Kidney (tissue), 14 donors: Measurements from ENCODE around the gene PCTP. TPM values are rescaled to one million over a fixed set of nuclear protein-coding genes. Genes with fewer than 3 reads are reported as not detected.

Experiments
- DNase-seq, 5 donors: peaks; one replicate each; pipeline ENCODE4 v3.0.0-alpha.2; 2013 to 2020
- FAIRE-seq: peaks from 2 replicates; lab custom pipeline; 2012; peaks lifted over from hg19 to GRCh38; lab: Jason Lieb, UNC
- H3K27ac ChIP-seq, 2 donors: one replicate each; pipeline ENCODE4 v1.7.0; 2013; ENCODE audit warnings: low read depth in 2 of 2, low read length in 2 of 2, inconsistent platforms in 1 of 2
- H3K27me3 ChIP-seq: one replicate; pipeline ENCODE4 v1.7.1; 2013; ENCODE audit warnings: low read length, inconsistent platforms; ENCODE audit not compliant: control insufficient read depth, insufficient read depth
- H3K36me3 ChIP-seq, 3 donors: one replicate each; pipeline versions ENCODE4 v1.7.0 to v1.7.1; 2013; ENCODE audit warnings: low read length in 3 of 3, control low read depth in 1 of 3, inconsistent platforms in 1 of 3; ENCODE audit not compliant: insufficient read depth in 3 of 3, control insufficient read depth in 2 of 3
- H3K4me1 ChIP-seq, 3 donors: one replicate each; pipeline versions ENCODE4 v1.7.0 to v1.7.1; 2013; ENCODE audit warnings: low read length in 3 of 3, inconsistent platforms in 1 of 3, low read depth in 1 of 3; ENCODE audit not compliant: control insufficient read depth in 2 of 3, insufficient read depth in 2 of 3
- H3K4me3 ChIP-seq, 3 donors: one replicate each; pipeline versions ENCODE4 v1.7.0 to v1.8.1; 2013; ENCODE audit warnings: low read length in 3 of 3, control low read depth in 1 of 3, inconsistent platforms in 1 of 3
- H3K9ac ChIP-seq, 3 donors: one replicate each; pipeline versions ENCODE4 v1.7.0 to v1.7.1; 2013; ENCODE audit warnings: low read length in 3 of 3, control low read depth in 1 of 3, inconsistent platforms in 1 of 3
- H3K9me3 ChIP-seq, 3 donors: one replicate each; pipeline versions ENCODE4 v1.7.0 to v1.7.1; 2013; ENCODE audit warnings: low read length in 3 of 3, control low read depth in 1 of 3, inconsistent platforms in 1 of 3; ENCODE audit not compliant: control insufficient read depth in 2 of 3, insufficient read depth in 1 of 3
- intact Hi-C: fragments of 100-400 bp; cut with DNase I; formaldehyde crosslinking; loops from one replicate; pipeline ENCODE4 v1.11.1; 2022
- polyA plus RNA-seq: library from polyadenylated mRNA; stranded (reverse); fragments of 350-450 nt; fragmentation: Illumina TruSeq; extraction: RNeasy Lipid Tissue Mini Kit (QIAGEN cat#74804); gene quantifications from one replicate; pipeline ENCODE4 v1.2.3, GENCODE V29; 2014; ENCODE audit warnings: low read depth, low replicate concordance; ENCODE audit not compliant: insufficient read depth
- total RNA-seq: library from RNA; stranded (reverse); fragmentation: NEBNext Ultra II Directional; extraction: Animal tissue kit (Norgen Biotek cat#: 25700); gene quantifications from one replicate; pipeline ENCODE4 v1.2.1, GENCODE V29; 2021
- TF ChIP-seq, protein P1 (sequence below): IDR thresholded peaks from 3 replicates; pipeline ENCODE4 v1.5.1; 2012; ENCODE audit warnings: mild to moderate bottlenecking, moderate library complexity, borderline replicate concordance; ENCODE audit not compliant: insufficient read depth; ENCODE audit errors: extremely low read depth
- donor health status: control.
- donor health status: control.
- donor health status: control.
- donor health status: control.
- donor health status: control.
- donor health status: DM: yes; HTN: yes; CAD: no.
- donor health status: Normal renal cell carcinoma (clear cell type).

PCTP gene
- total and polyA plus RNA-seq, 2 donors from 2014 or later: 18.7 to 39.2 TPM

DNA sequence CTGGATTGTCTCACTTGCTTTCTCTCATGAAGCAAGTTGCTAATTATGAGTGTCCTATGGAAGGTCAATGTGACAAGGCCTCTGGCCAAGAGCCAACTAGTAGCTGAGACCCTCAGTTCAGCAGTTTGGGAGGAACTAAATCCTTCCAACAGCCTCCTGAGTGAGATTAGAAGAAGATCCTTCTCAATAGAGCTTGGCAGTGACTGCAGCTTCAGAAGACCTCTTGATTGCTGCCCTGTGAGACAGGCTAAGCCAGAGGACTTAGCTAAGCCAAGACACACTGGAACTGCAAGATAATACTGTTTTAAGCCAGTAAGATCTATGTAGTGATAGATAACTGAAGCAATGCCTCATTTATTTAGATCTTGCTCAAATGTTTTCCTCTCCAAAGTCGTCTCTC is 34.3 kb downstream of the PCTP start:
- DNase-seq (no peak), FAIRE-seq (no peak)
- H3K9ac ChIP-seq: no peak overlapping the region
- no peak overlapping the region for H3K27ac ChIP-seq
- no peak overlapping the region for H3K4me3 ChIP-seq
- no peaks in the 10 kb centered on the region for H3K9me3 ChIP-seq
- H3K27me3 ChIP-seq: no peaks in the 10 kb centered on the region
- TF ChIP-seq, protein P1, sequence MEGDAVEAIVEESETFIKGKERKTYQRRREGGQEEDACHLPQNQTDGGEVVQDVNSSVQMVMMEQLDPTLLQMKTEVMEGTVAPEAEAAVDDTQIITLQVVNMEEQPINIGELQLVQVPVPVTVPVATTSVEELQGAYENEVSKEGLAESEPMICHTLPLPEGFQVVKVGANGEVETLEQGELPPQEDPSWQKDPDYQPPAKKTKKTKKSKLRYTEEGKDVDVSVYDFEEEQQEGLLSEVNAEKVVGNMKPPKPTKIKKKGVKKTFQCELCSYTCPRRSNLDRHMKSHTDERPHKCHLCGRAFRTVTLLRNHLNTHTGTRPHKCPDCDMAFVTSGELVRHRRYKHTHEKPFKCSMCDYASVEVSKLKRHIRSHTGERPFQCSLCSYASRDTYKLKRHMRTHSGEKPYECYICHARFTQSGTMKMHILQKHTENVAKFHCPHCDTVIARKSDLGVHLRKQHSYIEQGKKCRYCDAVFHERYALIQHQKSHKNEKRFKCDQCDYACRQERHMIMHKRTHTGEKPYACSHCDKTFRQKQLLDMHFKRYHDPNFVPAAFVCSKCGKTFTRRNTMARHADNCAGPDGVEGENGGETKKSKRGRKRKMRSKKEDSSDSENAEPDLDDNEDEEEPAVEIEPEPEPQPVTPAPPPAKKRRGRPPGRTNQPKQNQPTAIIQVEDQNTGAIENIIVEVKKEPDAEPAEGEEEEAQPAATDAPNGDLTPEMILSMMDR: no peak
- no peaks in the 10 kb centered on the region for H3K4me1 ChIP-seq
- H3K36me3 ChIP-seq: no peaks in the 10 kb centered on the region
- intact Hi-C loops: no loop called here

DNA sequence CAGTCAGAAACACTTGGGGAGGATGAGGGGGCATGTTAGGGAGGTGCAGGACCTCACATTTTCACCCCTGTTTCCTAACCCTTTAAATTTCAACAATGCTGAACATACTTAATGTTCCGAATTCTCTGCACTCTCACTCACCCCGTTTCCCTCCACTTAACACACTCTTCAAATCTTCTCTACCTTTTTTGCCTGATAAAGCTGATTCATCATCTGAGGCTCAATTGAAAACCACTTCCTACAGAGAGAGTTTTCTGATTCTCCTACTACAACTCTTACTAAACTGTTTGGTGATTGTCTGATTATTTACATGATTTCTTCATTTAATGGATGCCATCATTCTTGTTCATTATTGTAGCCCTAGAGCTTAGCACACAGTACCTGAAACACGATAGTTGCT is 42.4 kb downstream of the PCTP start:
- Histone ChIP-seq H3K9ac (no peak overlapping the region), H3K36me3 (no peaks in the 10 kb centered on the region), H3K9me3 (no peaks in the 10 kb centered on the region), H3K4me1 (no peaks in the 10 kb centered on the region), H3K27me3 (no peaks in the 10 kb centered on the region), H3K27ac (no peak overlapping the region), H3K4me3 (no peak overlapping the region)
- TF ChIP-seq, protein P1: no peak
- intact Hi-C loops: no loop called here
- no peak for FAIRE-seq
- no peak for DNase-seq

GRCh38 chr17:55794725-55795482 is 44.1 kb downstream of the PCTP start:
- Histone ChIP-seq H3K36me3 (no peaks in the 10 kb centered on the region), H3K27me3 (no peaks in the 10 kb centered on the region), H3K4me1 (no peaks in the 10 kb centered on the region), H3K4me3 (no peak overlapping the region), H3K9ac (no peak overlapping the region), H3K27ac (no peak overlapping the region), H3K9me3 (no peaks in the 10 kb centered on the region)
- intact Hi-C loops: no loop called here
- TF ChIP-seq, protein P1: no peak
- DNase-seq (no peak), FAIRE-seq (no peak)
